ENCODE data around the gene LACTB.

GRCh38 chr15:63090472-63090871 lies 31.2 kb upstream of the LACTB start:
- no peak for TF ChIP-seq NFRKB (IDR thresholded peaks at IDR 0.05)
- no peak for TF ChIP-seq FOXK2 (IDR thresholded peaks at IDR 0.05)
- no peak for TF ChIP-seq ZNF384 (IDR thresholded peaks at IDR 0.05)
- no peak for TF ChIP-seq ARNT (IDR thresholded peaks at IDR 0.05)
- no peak for TF ChIP-seq PKNOX1 (IDR thresholded peaks at IDR 0.05)
- no peak for TF ChIP-seq CTBP1 (IDR thresholded peaks at IDR 0.05; ENCODE audit: borderline replicate concordance)
- TF ChIP-seq SP1 (IDR thresholded peaks at IDR 0.05): no peak
